ENCODE measurements around the gene ARPIN. TPM values are rescaled to one million over a fixed set of nuclear protein-coding genes. Genes with fewer than 3 reads are reported as not detected.

ARPIN gene
- total and polyA plus RNA-seq, 2 experiments from 2014 or later, result 0.79 to 2.8 TPM

DNA sequence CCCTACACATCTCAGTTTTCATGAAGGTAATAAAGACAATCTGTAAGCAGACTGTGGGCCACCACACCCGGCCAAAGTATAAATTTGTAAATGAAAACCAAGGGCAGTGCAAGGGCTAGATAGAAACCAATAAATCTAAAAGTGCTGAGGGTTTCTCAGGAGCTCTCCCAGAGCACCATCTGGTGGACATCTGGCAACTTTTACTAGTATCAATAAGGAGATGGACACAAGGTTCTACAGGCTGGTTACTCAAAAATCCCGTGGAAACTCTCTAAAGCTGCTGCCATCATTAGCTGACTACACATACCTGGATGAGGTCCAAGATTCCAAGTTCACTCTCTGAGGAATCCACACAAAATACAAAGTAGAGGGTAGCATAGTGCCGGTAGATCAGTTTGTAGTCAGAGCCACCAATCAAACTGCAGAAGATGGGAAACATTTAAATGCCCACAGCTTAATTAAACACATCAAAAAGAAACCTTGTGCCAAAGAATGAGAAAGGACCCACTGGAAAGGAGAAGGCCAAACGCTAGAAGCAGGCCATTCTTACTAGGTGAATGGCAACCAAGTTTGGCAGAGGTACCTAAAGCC is 24.4 kb downstream of the ARPIN start:
- Histone ChIP-seq H3K27me3 (ENCODE audit: insufficient read depth) (no peaks in the 10 kb centered on the region), H4K20me1 (replicated peaks; ENCODE audit: insufficient read depth) (peaks cover 9% of the 10 kb centered on the region), H2AFZ (no peak overlapping the region), H3K27ac (ENCODE audit: low read depth) (no peak overlapping the region), H3K36me3 (ENCODE audit: insufficient read depth) (peaks cover 10% of the 10 kb centered on the region; the same call in 1 of the 2 replicates), H3K79me2 (replicated peaks; ENCODE audit: insufficient read depth) (peaks cover 33% of the 10 kb centered on the region), H3K4me2 (no peak overlapping the region), H3K4me1 (ENCODE audit: insufficient read depth) (0 out of 2 replicates have a peak, but pooled peaks cover 6% of the 10 kb centered on the region), H3K9me2 (ENCODE audit: insufficient read depth) (no peaks in the 10 kb centered on the region), H3F3A (replicated peaks; ENCODE audit: low read depth) (no peaks in the 10 kb centered on the region), H3K4me3 (no peak overlapping the region)
- TF ChIP-seq, protein P1, sequence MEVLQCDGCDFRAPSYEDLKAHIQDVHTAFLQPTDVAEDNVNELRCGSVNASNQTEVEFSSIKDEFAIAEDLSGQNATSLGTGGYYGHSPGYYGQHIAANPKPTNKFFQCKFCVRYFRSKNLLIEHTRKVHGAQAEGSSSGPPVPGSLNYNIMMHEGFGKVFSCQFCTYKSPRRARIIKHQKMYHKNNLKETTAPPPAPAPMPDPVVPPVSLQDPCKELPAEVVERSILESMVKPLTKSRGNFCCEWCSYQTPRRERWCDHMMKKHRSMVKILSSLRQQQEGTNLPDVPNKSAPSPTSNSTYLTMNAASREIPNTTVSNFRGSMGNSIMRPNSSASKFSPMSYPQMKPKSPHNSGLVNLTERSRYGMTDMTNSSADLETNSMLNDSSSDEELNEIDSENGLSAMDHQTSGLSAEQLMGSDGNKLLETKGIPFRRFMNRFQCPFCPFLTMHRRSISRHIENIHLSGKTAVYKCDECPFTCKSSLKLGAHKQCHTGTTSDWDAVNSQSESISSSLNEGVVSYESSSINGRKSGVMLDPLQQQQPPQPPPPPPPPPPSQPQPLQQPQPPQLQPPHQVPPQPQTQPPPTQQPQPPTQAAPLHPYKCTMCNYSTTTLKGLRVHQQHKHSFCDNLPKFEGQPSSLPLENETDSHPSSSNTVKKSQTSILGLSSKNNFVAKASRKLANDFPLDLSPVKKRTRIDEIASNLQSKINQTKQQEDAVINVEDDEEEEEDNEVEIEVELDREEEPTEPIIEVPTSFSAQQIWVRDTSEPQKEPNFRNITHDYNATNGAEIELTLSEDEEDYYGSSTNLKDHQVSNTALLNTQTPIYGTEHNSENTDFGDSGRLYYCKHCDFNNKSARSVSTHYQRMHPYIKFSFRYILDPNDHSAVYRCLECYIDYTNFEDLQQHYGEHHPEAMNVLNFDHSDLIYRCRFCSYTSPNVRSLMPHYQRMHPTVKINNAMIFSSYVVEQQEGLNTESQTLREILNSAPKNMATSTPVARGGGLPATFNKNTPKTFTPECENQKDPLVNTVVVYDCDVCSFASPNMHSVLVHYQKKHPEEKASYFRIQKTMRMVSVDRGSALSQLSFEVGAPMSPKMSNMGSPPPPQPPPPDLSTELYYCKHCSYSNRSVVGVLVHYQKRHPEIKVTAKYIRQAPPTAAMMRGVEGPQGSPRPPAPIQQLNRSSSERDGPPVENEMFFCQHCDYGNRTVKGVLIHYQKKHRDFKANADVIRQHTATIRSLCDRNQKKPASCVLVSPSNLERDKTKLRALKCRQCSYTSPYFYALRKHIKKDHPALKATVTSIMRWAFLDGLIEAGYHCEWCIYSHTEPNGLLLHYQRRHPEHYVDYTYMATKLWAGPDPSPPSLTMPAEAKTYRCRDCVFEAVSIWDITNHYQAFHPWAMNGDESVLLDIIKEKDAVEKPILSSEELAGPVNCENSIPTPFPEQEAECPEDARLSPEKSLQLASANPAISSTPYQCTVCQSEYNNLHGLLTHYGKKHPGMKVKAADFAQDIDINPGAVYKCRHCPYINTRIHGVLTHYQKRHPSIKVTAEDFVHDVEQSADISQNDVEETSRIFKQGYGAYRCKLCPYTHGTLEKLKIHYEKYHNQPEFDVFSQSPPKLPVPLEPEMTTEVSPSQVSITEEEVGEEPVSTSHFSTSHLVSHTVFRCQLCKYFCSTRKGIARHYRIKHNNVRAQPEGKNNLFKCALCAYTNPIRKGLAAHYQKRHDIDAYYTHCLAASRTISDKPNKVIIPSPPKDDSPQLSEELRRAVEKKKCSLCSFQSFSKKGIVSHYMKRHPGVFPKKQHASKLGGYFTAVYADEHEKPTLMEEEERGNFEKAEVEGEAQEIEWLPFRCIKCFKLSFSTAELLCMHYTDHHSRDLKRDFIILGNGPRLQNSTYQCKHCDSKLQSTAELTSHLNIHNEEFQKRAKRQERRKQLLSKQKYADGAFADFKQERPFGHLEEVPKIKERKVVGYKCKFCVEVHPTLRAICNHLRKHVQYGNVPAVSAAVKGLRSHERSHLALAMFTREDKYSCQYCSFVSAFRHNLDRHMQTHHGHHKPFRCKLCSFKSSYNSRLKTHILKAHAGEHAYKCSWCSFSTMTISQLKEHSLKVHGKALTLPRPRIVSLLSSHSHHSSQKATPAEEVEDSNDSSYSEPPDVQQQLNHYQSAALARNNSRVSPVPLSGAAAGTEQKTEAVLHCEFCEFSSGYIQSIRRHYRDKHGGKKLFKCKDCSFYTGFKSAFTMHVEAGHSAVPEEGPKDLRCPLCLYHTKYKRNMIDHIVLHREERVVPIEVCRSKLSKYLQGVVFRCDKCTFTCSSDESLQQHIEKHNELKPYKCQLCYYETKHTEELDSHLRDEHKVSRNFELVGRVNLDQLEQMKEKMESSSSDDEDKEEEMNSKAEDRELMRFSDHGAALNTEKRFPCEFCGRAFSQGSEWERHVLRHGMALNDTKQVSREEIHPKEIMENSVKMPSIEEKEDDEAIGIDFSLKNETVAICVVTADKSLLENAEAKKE (CRISPR knock-in tag; IDR thresholded peaks at IDR 0.05), result no peak
- TF ChIP-seq, protein P2, sequence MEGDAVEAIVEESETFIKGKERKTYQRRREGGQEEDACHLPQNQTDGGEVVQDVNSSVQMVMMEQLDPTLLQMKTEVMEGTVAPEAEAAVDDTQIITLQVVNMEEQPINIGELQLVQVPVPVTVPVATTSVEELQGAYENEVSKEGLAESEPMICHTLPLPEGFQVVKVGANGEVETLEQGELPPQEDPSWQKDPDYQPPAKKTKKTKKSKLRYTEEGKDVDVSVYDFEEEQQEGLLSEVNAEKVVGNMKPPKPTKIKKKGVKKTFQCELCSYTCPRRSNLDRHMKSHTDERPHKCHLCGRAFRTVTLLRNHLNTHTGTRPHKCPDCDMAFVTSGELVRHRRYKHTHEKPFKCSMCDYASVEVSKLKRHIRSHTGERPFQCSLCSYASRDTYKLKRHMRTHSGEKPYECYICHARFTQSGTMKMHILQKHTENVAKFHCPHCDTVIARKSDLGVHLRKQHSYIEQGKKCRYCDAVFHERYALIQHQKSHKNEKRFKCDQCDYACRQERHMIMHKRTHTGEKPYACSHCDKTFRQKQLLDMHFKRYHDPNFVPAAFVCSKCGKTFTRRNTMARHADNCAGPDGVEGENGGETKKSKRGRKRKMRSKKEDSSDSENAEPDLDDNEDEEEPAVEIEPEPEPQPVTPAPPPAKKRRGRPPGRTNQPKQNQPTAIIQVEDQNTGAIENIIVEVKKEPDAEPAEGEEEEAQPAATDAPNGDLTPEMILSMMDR (conservative IDR thresholded peaks at IDR 0.05; ENCODE audit: low read depth in 2 of 2), result peak; percentile 49 to 57
- ATAC-seq, result no peak
- Mint-ChIP-seq H3K27me3 (ENCODE audit: insufficient read depth, low read depth, poor library complexity) (no peaks in the 10 kb centered on the region), H3K4me1 (no peaks in the 10 kb centered on the region), H3K36me3 (ENCODE audit: low read depth) (peaks cover 31% of the 10 kb centered on the region; the same call in 2 of the 3 replicates), H3K9me3 (no peaks in the 10 kb centered on the region), H3K4me3 (no peak overlapping the region), H3K27ac (no peak overlapping the region)
- DNase-seq (ENCODE audit: low spot score), result peak; percentile 61

- peaks cover 34% of the 10 kb centered on the region; the same call in 2 of the 3 replicates for H3K36me3 Mint-ChIP-seq (ENCODE audit: low read depth)
- Histone ChIP-seq H3K27me3 (ENCODE audit: insufficient read depth) (no peaks in the 10 kb centered on the region), H3K4me3 (no peak overlapping the region), H3K4me2 (no peak overlapping the region), H3K9me2 (ENCODE audit: insufficient read depth) (no peaks in the 10 kb centered on the region), H2AFZ (no peak overlapping the region), H3K4me1 (ENCODE audit: insufficient read depth) (no peaks in the 10 kb centered on the region), H3K27ac (ENCODE audit: low read depth) (no peak overlapping the region), H4K20me1 (replicated peaks; ENCODE audit: insufficient read depth) (peaks cover 3% of the 10 kb centered on the region; the same call in 1 of the 2 replicates), H3K79me2 (replicated peaks; ENCODE audit: insufficient read depth) (peaks cover 7% of the 10 kb centered on the region; the same call in 1 of the 2 replicates), H3K36me3 (ENCODE audit: insufficient read depth) (peaks cover 10% of the 10 kb centered on the region; the same call in 1 of the 2 replicates), H3F3A (replicated peaks; ENCODE audit: low read depth) (no peaks in the 10 kb centered on the region)
- DNase-seq (ENCODE audit: low spot score) (no peak), ATAC-seq (no peak)
- no peaks in the 10 kb centered on the region for H3K27me3 Mint-ChIP-seq (ENCODE audit: insufficient read depth, low read depth, poor library complexity)
- no peak overlapping the region for H3K4me3 Mint-ChIP-seq
- no peak overlapping the region for H3K27ac Mint-ChIP-seq
- no peaks in the 10 kb centered on the region for H3K4me1 Mint-ChIP-seq
- H3K9me3 Mint-ChIP-seq, result no peaks in the 10 kb centered on the region
- no peak for TF ChIP-seq NANOG (IDR thresholded peaks at IDR 0.05; ENCODE audit: borderline replicate concordance)
- TF ChIP-seq, protein P2 (conservative IDR thresholded peaks at IDR 0.05; ENCODE audit: low read depth in 2 of 2), result no peak
These were observed 27.1 kb downstream of the ARPIN start for GRCh38 chr15:89885611-89886010.
